HepG2 (cell line): ENCODE results near the gene ACADVL. TPM values are rescaled to one million over a fixed set of nuclear protein-coding genes. Genes with fewer than 3 reads are reported as not detected.
A peak's percentile ranks its signal among the peaks of the same experiment; 100 is the strongest.

Experiments
- ATAC-seq: fragments of 200-7000 bp; cut with Tn5 transposase; 3 replicates; pipeline ENCODE4 v1.9.1; 2020; ENCODE audit warnings: mild to moderate bottlenecking, moderate library complexity
- BruUV-seq: library from RNA; stranded (reverse); fragments of 400-500 nt; replicated peaks from 2 replicates; lab custom pipeline; 2021; lab: Mats Ljungman, UMichigan
- CTCF ChIA-PET: fragments of 300-600 bp; formaldehyde crosslinking; extraction: SDS; loops from one replicate; lab custom pipeline; 2021; ENCODE audit warnings: low total read pairs, inconsistent platforms, low intra/inter-chr PET ratio; lab: Yijun Ruan, JAX
- POLR2A ChIA-PET: fragments of 350-600 bp; sonication (Branson Sonifier 250); formaldehyde crosslinking; loops from one replicate; lab custom pipeline; 2020; ENCODE audit warnings: antibody characterized with exemption, inconsistent platforms; lab: Yijun Ruan, JAX
- DNase-seq: peaks from one replicate; pipeline ENCODE4 v3.0.0-alpha.2; 2015; ENCODE audit warnings: low spot score
- FAIRE-seq: peaks from 3 replicates; lab custom pipeline; 2011; peaks lifted over from hg19 to GRCh38; lab: Jason Lieb, UNC
- H2AFZ ChIP-seq: one replicate; pipeline ENCODE4 v1.6.1; 2011; ENCODE audit warnings: low read length, inconsistent platforms
- H3K27ac ChIP-seq: fragments of 300-600 bp; 3 replicates; pipeline ENCODE4 v1.8.0; 2011; ENCODE audit warnings: mixed run types, mild to moderate bottlenecking, mixed read lengths, low read length, inconsistent platforms; ENCODE audit not compliant: insufficient read depth; ENCODE audit errors: extremely low read length
- H3K27me3 ChIP-seq, 2 experiments: fragments of 200-600 bp in 1 of 2; 2 replicates in 1 of 2; 3 replicates in 1 of 2; pipeline versions ENCODE4 v1.6.0 to v1.8.0; 2011; ENCODE audit warnings: low read length in 2 of 2, mild to moderate bottlenecking in 2 of 2, moderate library complexity in 2 of 2, inconsistent platforms in 1 of 2; ENCODE audit not compliant: insufficient read depth in 2 of 2, control insufficient read depth in 1 of 2
- H3K36me3 ChIP-seq, 2 experiments: fragments of 200-600 bp in 1 of 2; replicated peaks in 1 of 2; 2 replicates in 1 of 2; 3 replicates in 1 of 2; pipeline versions ENCODE4 v1.5.1 to v1.8.0; 2011; ENCODE audit warnings: low read length in 2 of 2, inconsistent platforms in 1 of 2; ENCODE audit not compliant: insufficient read depth in 2 of 2, control insufficient read depth in 1 of 2
- H3K4me1 ChIP-seq: 2 replicates; pipeline ENCODE4 v1.5.1; 2012; ENCODE audit warnings: low read length, inconsistent platforms; ENCODE audit not compliant: insufficient read depth
- H3K4me2 ChIP-seq: 2 replicates; pipeline ENCODE4 v1.6.0; 2011; ENCODE audit warnings: low read depth, low read length, inconsistent platforms
- H3K4me3 ChIP-seq, 3 experiments: fragments of 200-600 bp in 1 of 3; sonication (generic), shearing (Covaris generic) in 1 of 3; replicated peaks in 1 of 3; 2 replicates each; pipeline ENCODE4 v1.5.1; 2011 to 2016; ENCODE audit warnings: low read length in 3 of 3, inconsistent platforms in 2 of 3, low read depth in 2 of 3, mild to moderate bottlenecking in 2 of 3, control low read depth in 1 of 3, mixed read lengths in 1 of 3; ENCODE audit not compliant: insufficient read depth in 1 of 3
- H3K79me2 ChIP-seq: one replicate; pipeline ENCODE4 v1.6.1; 2011; ENCODE audit warnings: low read length, inconsistent platforms; ENCODE audit not compliant: insufficient read depth
- H3K9ac ChIP-seq: 2 replicates; pipeline ENCODE4 v1.6.0; 2011; ENCODE audit warnings: mild to moderate bottlenecking, low read depth, low read length, inconsistent platforms; ENCODE audit not compliant: insufficient read depth
- H3K9me3 ChIP-seq: 2 replicates; pipeline ENCODE4 v1.5.1; 2012; ENCODE audit warnings: mild to moderate bottlenecking, low read length
- H4K20me1 ChIP-seq: 2 replicates; pipeline ENCODE4 v1.6.0; 2011; ENCODE audit warnings: inconsistent platforms, mild to moderate bottlenecking, low read length, moderate library complexity; ENCODE audit not compliant: insufficient read depth
- AGO1 ChIP-seq: fragments of 200-400 bp; formaldehyde crosslinking; IDR thresholded peaks from 2 replicates; pipeline ENCODE4 v1.6.1; 2017; ENCODE audit warnings: mild to moderate bottlenecking, low read depth, low read length, moderate library complexity; ENCODE audit not compliant: poor library complexity, severe bottlenecking
- AGO2 ChIP-seq: fragments of 200-400 bp; formaldehyde crosslinking; optimal IDR thresholded peaks from 2 replicates; pipeline ENCODE3; 2017; ENCODE audit warnings: mild to moderate bottlenecking, low read depth, low read length, moderate library complexity
- POLR2G ChIP-seq: fragments of 200-400 bp; formaldehyde crosslinking; IDR thresholded peaks from 2 replicates; pipeline ENCODE4 v1.6.1; 2018; ENCODE audit warnings: mild to moderate bottlenecking, low read depth, low read length, moderate library complexity
- RBFOX2 ChIP-seq: fragments of 200-400 bp; formaldehyde crosslinking; IDR thresholded peaks from 2 replicates; pipeline ENCODE4 v1.6.1; 2017; ENCODE audit warnings: low read depth, mild to moderate bottlenecking, low read length
- THAP9 ChIP-seq: sonication (generic); formaldehyde crosslinking; IDR thresholded peaks from 2 replicates; pipeline ENCODE4; 2020; ENCODE audit warnings: missing genetic modification reagents, mild to moderate bottlenecking, borderline replicate concordance
- TMF1 ChIP-seq: sonication (generic); formaldehyde crosslinking; IDR thresholded peaks from 2 replicates; pipeline ENCODE4 v1.8.1; 2022; ENCODE audit warnings: low read depth, missing genetic modification reagents
- YEATS2 ChIP-seq: sonication (generic); formaldehyde crosslinking; IDR thresholded peaks from 2 replicates; pipeline ENCODE4 v1.4.0; 2020; ENCODE audit warnings: missing genetic modification reagents, borderline replicate concordance
- ZNF597 ChIP-seq: sonication (generic); formaldehyde crosslinking; IDR thresholded peaks from 2 replicates; pipeline ENCODE4 v1.5.0; 2020; ENCODE audit warnings: missing genetic modification reagents
- WGBS: methylation state at CpG from one replicate; pipeline ENCODE4 v1.1.6; 2017; ENCODE audit warnings: low lambda C conversion rate; 5-methylcytosine and 5-hydroxymethylcytosine counted together
- in situ Hi-C: cut with HindIII; loops from 2 replicates; pipeline ENCODE4 v1.10.0; 2017; ENCODE audit warnings: low pct_unique_long_range_greater_than_20kb; ENCODE audit not compliant: extremely low pct_ligation_motif_present
- intact Hi-C: fragments of 100-400 bp; cut with micrococcal nuclease; formaldehyde crosslinking; loops from one replicate; pipeline ENCODE4 v1.10.0; 2022; ENCODE audit not compliant: unreplicated experiment
- polyA plus RNA-seq, 8 experiments: library from polyadenylated mRNA; depleted of rRNA in 3 of 8; stranded (reverse) in 7 of 8; unstranded in 1 of 8; fragments of >200 nt; fragmentation: Illumina TruSeq in 4 of 8; extraction: Trizol in 4 of 8; gene quantifications; 2 replicates each; pipeline versions ENCODE4 v1.2.1 to v1.2.3, GENCODE V29; 2011 to 2016; ENCODE audit warnings: low read depth in 4 of 8, missing spikeins in 1 of 8, mixed read lengths in 1 of 8; ENCODE audit not compliant: insufficient read depth in 1 of 8
- total RNA-seq, 5 experiments: library from RNA; depleted of rRNA; stranded (reverse); fragments of >200 nt; fragmentation: Illumina TruSeq; extraction: Trizol; gene quantifications; 2 replicates each; pipeline ENCODE4 v1.2.3, GENCODE V29; 2016; ENCODE audit warnings: low read depth in 1 of 5

ACADVL gene
- total and polyA plus RNA-seq, 2 of the 13 experiments (the other 11 are each of a cell fraction or from before 2014, with no cell fraction given), result 219 to 412 TPM

GRCh38 chr17:7224661-7225111 lies 4.9 kb downstream of the ACADVL start:
- ATAC-seq, result no peak
- POLR2A ChIA-PET, result interaction anchor here (1.0 to 6.8 kb wide), 2 partner anchors 11 to 17 kb away, joined by 3 to 140 read pairs; partner anchors contain the start of genes DVL2 and PHF23
- Histone ChIP-seq H3K27ac (no peak overlapping the region), H3K79me2 (peaks cover 14% of the 10 kb centered on the region), H3K36me3 (peaks cover 26 to 80% of the 10 kb centered on the region in 2 experiments; a peak in 4 of 5 replicates), H3K4me1 (peaks cover 20% of the 10 kb centered on the region), H3K27me3 (no peaks in the 10 kb centered on the region), H3K9me3 (no peaks in the 10 kb centered on the region), H2AFZ (no peak overlapping the region), H3K9ac (no peak overlapping the region), H3K4me3 (no peak overlapping the region), H4K20me1 (peaks cover 10% of the 10 kb centered on the region; the same call in 1 of the 2 replicates), H3K4me2 (no peak overlapping the region)
- TF ChIP-seq RBFOX2 (peak; percentile 37; the same call in 1 of the 2 replicates), AGO2 (peak; percentile 70), TMF1 (CRISPR knock-in tag) (no peak)
- no TSS peak for BruUV-seq
- in situ Hi-C loops, result no loop called here
- WGBS, result 88% methylated on average over 6 of the region's 15 CpGs
- intact Hi-C loops, result no loop called here
- DNase-seq, result no peak
- CTCF ChIA-PET, result no interaction called here
- no peak for FAIRE-seq

- FAIRE-seq (no peak), ATAC-seq (no peak), DNase-seq (no peak)
- Histone ChIP-seq H4K20me1 (peaks cover 6% of the 10 kb centered on the region; the same call in 1 of the 2 replicates), H3K9me3 (no peaks in the 10 kb centered on the region), H3K9ac (no peak overlapping the region), H3K27ac (no peak overlapping the region), H3K36me3 (peaks cover 34 to 92% of the 10 kb centered on the region in 2 experiments; a peak in 4 of 5 replicates), H3K4me3 (no peak overlapping the region), H2AFZ (no peak overlapping the region), H3K79me2 (peaks cover 14% of the 10 kb centered on the region), H3K27me3 (no peaks in the 10 kb centered on the region), H3K4me2 (no peak overlapping the region), H3K4me1 (peaks cover 16% of the 10 kb centered on the region)
- WGBS, result 100% methylated on average over 3 of the region's 21 CpGs
- in situ Hi-C loops, result no loop called here
- intact Hi-C loops, result no loop called here
- peak; percentile 37; the same call in 1 of the 2 replicates for TF ChIP-seq POLR2G
- peak; percentile 69 for TF ChIP-seq RBFOX2
- peak; percentile 92 for TF ChIP-seq AGO2
- TF ChIP-seq AGO1, result peak; percentile 82
- TF ChIP-seq ZNF597 (CRISPR knock-in tag), result no peak
- no peak for TF ChIP-seq THAP9 (CRISPR knock-in tag)
- TF ChIP-seq YEATS2 (CRISPR knock-in tag), result no peak
- BruUV-seq, result no TSS peak
- ChIA-PET POLR2A (interaction anchor here (6.8 kb wide), 1 partner anchor 10 kb away, joined by 140 read pairs; the partner anchor contains the start of genes DVL2 and PHF23), CTCF (no interaction called here)
Observed at GRCh38 chr17:7225711-7226331, 6.1 kb downstream of the ACADVL start.
